GM12878 (cell line): ENCODE results near the gene HAPSTR1. TPM values are rescaled to one million over a fixed set of nuclear protein-coding genes. Genes with fewer than 3 reads are reported as not detected.

Experiments used
- ATAC-seq: fragments of 200-7000 bp; cut with Tn5 transposase; 3 replicates; pipeline ENCODE4 v1.9.1; 2020; ENCODE audit warnings: mild to moderate bottlenecking, moderate library complexity
- BruUV-seq: library from RNA; stranded (reverse); fragments of 400-500 nt; replicated peaks from 2 replicates; lab custom pipeline; 2021; lab: Mats Ljungman, UMichigan
- CTCF ChIA-PET: fragments of 300-600 bp; sonication (Branson Sonifier 250); formaldehyde crosslinking; extraction: SDS; loops from one replicate; lab custom pipeline; 2021; ENCODE audit warnings: inconsistent platforms; lab: Yijun Ruan, JAX
- POLR2A ChIA-PET: fragments of 350-600 bp; formaldehyde crosslinking; extraction: SDS; loops from one replicate; lab custom pipeline; 2021; ENCODE audit warnings: inconsistent platforms; lab: Charles Lee
- RAD21 ChIA-PET: fragments of 300-600 bp; sonication (Branson Sonifier 250); formaldehyde crosslinking; loops from one replicate; lab custom pipeline; 2023; ENCODE audit warnings: antibody characterized with exemption; ENCODE audit not compliant: unreplicated experiment; lab: Charles Lee
- SMC1A ChIA-PET: fragments of 300-600 bp; sonication (Branson Sonifier 250); formaldehyde crosslinking; loops from one replicate; lab custom pipeline; 2023; ENCODE audit not compliant: unreplicated experiment, uncharacterized antibody; lab: Charles Lee
- DNase-seq: peaks from one replicate; pipeline ENCODE4 v3.0.0-alpha.2; 2011; ENCODE audit warnings: low read depth, low spot score
- FAIRE-seq: peaks from 3 replicates; lab custom pipeline; 2011; peaks lifted over from hg19 to GRCh38; lab: Jason Lieb, UNC
- H2AFZ ChIP-seq: 2 replicates; pipeline ENCODE4 v1.6.0; 2011; ENCODE audit warnings: low read depth, low read length, control low read depth; ENCODE audit not compliant: control insufficient read depth
- H3K27ac ChIP-seq: 2 replicates; pipeline ENCODE4 v1.5.1; 2011; ENCODE audit warnings: control low read depth; ENCODE audit not compliant: control insufficient read depth, insufficient read depth
- H3K27me3 ChIP-seq, 2 experiments: replicated peaks in 1 of 2; 2 replicates each; pipeline versions ENCODE4 v1.6.0 to v1.6.1; 2011; ENCODE audit warnings: low read length in 1 of 2; ENCODE audit not compliant: control insufficient read depth in 2 of 2, insufficient read depth in 2 of 2
- H3K36me3 ChIP-seq, 2 experiments: 2 replicates each; pipeline ENCODE4 v1.5.1; 2011; ENCODE audit warnings: low read length in 1 of 2; ENCODE audit not compliant: control insufficient read depth in 2 of 2, insufficient read depth in 2 of 2
- H3K4me1 ChIP-seq: 2 replicates; pipeline ENCODE4 v1.6.1; 2011; ENCODE audit warnings: mild to moderate bottlenecking, low read length, moderate library complexity, mixed read lengths; ENCODE audit not compliant: control insufficient read depth, insufficient read depth
- H3K4me2 ChIP-seq: 2 replicates; pipeline ENCODE4 v1.6.0; 2011; ENCODE audit warnings: control low read depth; ENCODE audit not compliant: control insufficient read depth, insufficient read depth
- H3K4me3 ChIP-seq: fragments of 200-600 bp; sonication (generic); 2 replicates; pipeline ENCODE4 v1.5.1; 2016
- H3K79me2 ChIP-seq: 2 replicates; pipeline ENCODE4 v1.6.0; 2011; ENCODE audit warnings: low read length; ENCODE audit not compliant: control insufficient read depth, insufficient read depth
- H3K9ac ChIP-seq: 2 replicates; pipeline ENCODE4 v1.8.0; 2011; ENCODE audit warnings: low read length, control low read depth, mixed read lengths; ENCODE audit not compliant: control insufficient read depth, insufficient read depth
- H3K9me3 ChIP-seq: replicated peaks from 3 replicates; pipeline ENCODE4 v1.5.1; 2011; ENCODE audit warnings: mild to moderate bottlenecking, low read length; ENCODE audit not compliant: control insufficient read depth, insufficient read depth
- H4K20me1 ChIP-seq: 2 replicates; pipeline ENCODE4 v1.6.0; 2011; ENCODE audit not compliant: control insufficient read depth, insufficient read depth
- ATF7 ChIP-seq: fragments of 450-650 bp; IDR thresholded peaks from 2 replicates; pipeline ENCODE4 v1.6.1; 2016; ENCODE audit warnings: low read depth, mild to moderate bottlenecking
- CHD1 ChIP-seq: IDR thresholded peaks from 2 replicates; pipeline ENCODE4 v1.6.1; 2012; ENCODE audit warnings: low read depth, low read length, improper control_type of control experiment
- NFYA ChIP-seq: IDR thresholded peaks from 2 replicates; pipeline ENCODE4 v1.6.1; 2011; ENCODE audit warnings: low read depth, mild to moderate bottlenecking, low read length, improper control_type of control experiment, borderline replicate concordance
- POU2F2 ChIP-seq: IDR thresholded peaks from 3 replicates; pipeline ENCODE4 v1.6.1; 2011; ENCODE audit warnings: low read depth, mild to moderate bottlenecking, low read length, borderline replicate concordance
- SRF ChIP-seq, 2 experiments: IDR thresholded peaks; 2 replicates each; pipeline ENCODE4 v1.6.1; 2011; ENCODE audit warnings: low read depth in 2 of 2, low read length in 2 of 2, mild to moderate bottlenecking in 1 of 2, moderate library complexity in 1 of 2
- STAT1 ChIP-seq: fragments of 450-650 bp; conservative IDR thresholded peaks from 2 replicates; pipeline ENCODE4 v1.6.1; 2014; ENCODE audit warnings: antibody characterized with exemption, mild to moderate bottlenecking
- ZBED1 ChIP-seq: IDR thresholded peaks from 2 replicates; pipeline ENCODE4 v1.6.1; 2016; ENCODE audit warnings: borderline replicate concordance
- WGBS: methylation state at CpG from one replicate; pipeline ENCODE4 v1.1.6; 2016; ENCODE audit warnings: low lambda C conversion rate; ENCODE audit not compliant: insufficient replicate concordance, insufficient coverage; ENCODE audit errors: missing lambda C conversion rate; 5-methylcytosine and 5-hydroxymethylcytosine counted together
- in situ Hi-C: fragments of 300-500 bp; cut with MboI; formaldehyde crosslinking; loops from 9 replicates; pipeline ENCODE4 v1.14.3; 2018; ENCODE audit warnings: mixed read lengths
- intact Hi-C: fragments of 100-400 bp; cut with micrococcal nuclease; formaldehyde crosslinking; loops from one replicate; pipeline ENCODE4 v1.14.2; 2022; ENCODE audit not compliant: unreplicated experiment
- polyA plus RNA-seq, 11 experiments: library from polyadenylated mRNA; depleted of rRNA in 4 of 11; unstranded in 6 of 11; stranded (reverse) in 5 of 11; fragments of >200 nt; fragmentation: Nextera tagmentation in 4 of 11; fragmentation: Illumina TruSeq in 1 of 11; extraction: Ambion mirVana in 4 of 11; extraction: Trizol in 1 of 11; gene quantifications; 1 replicate in 1 of 11; 2 replicates in 10 of 11; pipeline versions ENCODE4 v1.2.1 to v1.2.3, GENCODE V29; 2011 to 2016; ENCODE audit warnings: inconsistent platforms in 2 of 11, missing spikeins in 2 of 11, low read depth in 1 of 11
- total RNA-seq, 4 experiments: library from RNA; depleted of rRNA in 3 of 4; stranded (reverse); fragments of >200 nt in 3 of 4; fragmentation: Illumina TruSeq in 1 of 4; extraction: Trizol in 1 of 4; gene quantifications; 2 replicates each; pipeline versions ENCODE4 v1.2.1 to v1.2.3, GENCODE V29; 2013 to 2021
- TF ChIP-seq, protein P1 (sequence below): fragments of 450-650 bp; IDR thresholded peaks from 2 replicates; pipeline ENCODE4 v1.6.1; 2017; ENCODE audit warnings: mild to moderate bottlenecking, moderate library complexity
- TF ChIP-seq, protein P2 (sequence below): fragments of 450-650 bp; formaldehyde crosslinking; IDR thresholded peaks from 2 replicates; pipeline ENCODE4 v1.4.0; 2022; ENCODE audit warnings: mild to moderate bottlenecking, moderate library complexity
- TF ChIP-seq, protein P3 (sequence below): IDR thresholded peaks from 2 replicates; pipeline ENCODE4 v1.6.1; 2011; ENCODE audit warnings: mild to moderate bottlenecking, low read depth, low read length, moderate library complexity; ENCODE audit not compliant: insufficient replicate concordance
- TF ChIP-seq, protein P4 (sequence below): fragments of 450-650 bp; IDR thresholded peaks from 2 replicates; pipeline ENCODE4 v1.6.1; 2018; ENCODE audit warnings: borderline replicate concordance, mild to moderate bottlenecking; ENCODE audit not compliant: partially characterized antibody

Gene HAPSTR1
- total and polyA plus RNA-seq, 10 of the 15 experiments (the other 5 are each of a cell fraction or from before 2014, with no cell fraction given), result 8.7 to 52.5 (median 23.1) TPM

DNA sequence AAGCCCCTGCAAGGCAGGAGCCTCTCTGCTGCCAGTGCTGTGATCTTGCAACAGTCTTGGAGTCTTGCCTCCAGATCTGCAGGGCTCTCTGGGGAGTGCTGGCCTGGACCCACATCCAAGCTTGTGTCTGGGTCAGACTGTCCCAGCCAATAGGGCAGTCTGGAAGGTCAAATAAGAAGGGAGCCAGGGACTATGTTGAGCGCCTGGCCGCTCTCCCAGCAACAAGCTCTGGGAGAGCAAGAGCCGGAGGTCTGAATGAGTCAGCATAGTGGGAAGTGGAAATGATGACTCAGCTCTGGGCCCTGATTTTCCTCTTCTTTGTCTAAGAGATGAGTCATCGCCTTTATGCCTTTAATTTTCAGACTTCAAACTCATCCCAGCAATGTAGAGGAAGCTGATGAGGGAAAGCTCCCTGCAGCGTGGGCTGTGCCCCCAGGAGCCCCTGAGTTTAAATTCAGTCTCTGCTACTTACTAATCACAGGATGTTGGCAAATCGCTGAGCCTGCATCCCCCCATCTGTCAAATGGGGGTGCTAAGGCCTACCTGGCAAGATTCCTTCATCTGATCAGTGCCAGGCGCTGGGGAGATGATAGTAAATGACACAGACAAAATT is 43.6 kb upstream of the HAPSTR1 start:
- DNase-seq (peak; percentile 62), ATAC-seq (peak; percentile 76), FAIRE-seq (peak; percentile 70)
- ChIA-PET POLR2A (interaction anchor here (1.4 kb wide), 1 partner anchor 45 kb away, joined by 5 read pairs; no protein-coding TSS in a partner anchor), RAD21 (interaction anchor here (0.7 to 2.2 kb wide), 7 partner anchors 11 to 179 kb away, joined by 3 to 10 read pairs (median 3); partner anchors contain the start of genes CARHSP1 and HAPSTR1), SMC1A (interaction anchor here (0.5 to 2.9 kb wide), 10 partner anchors 21 to 1042 kb away, joined by 3 to 10 read pairs (median 4); no protein-coding TSS in a partner anchor), CTCF (interaction anchor here (0.9 to 2.8 kb wide), 7 partner anchors 31 to 112 kb away, joined by 3 to 13 read pairs (median 3); no protein-coding TSS in a partner anchor)
- Histone ChIP-seq H3K36me3 (no peaks in the 10 kb centered on the region), H3K27me3 (no peaks in the 10 kb centered on the region), H2AFZ (no peak overlapping the region), H3K4me2 (peak overlapping the region; percentile 26; the same call in 1 of the 2 replicates), H4K20me1 (no peaks in the 10 kb centered on the region), H3K4me1 (peaks cover 23% of the 10 kb centered on the region), H3K9me3 (peaks cover 2% of the 10 kb centered on the region; the same call in 2 of the 3 replicates), H3K4me3 (no peak overlapping the region), H3K9ac (no peak overlapping the region), H3K27ac (peak overlapping the region; percentile 22; the same call in 1 of the 2 replicates), H3K79me2 (no peaks in the 10 kb centered on the region)
- intact Hi-C loops, result no loop called here
- 14% methylated on average over 7 of the region's 7 CpGs for WGBS
- no TSS peak for BruUV-seq
- in situ Hi-C loops, result no loop called here
- TF ChIP-seq CHD1, result no peak
- TF ChIP-seq SRF (IDR thresholded peaks at IDR 0.05; ENCODE audit: low read depth in 2 of 2, low read length in 2 of 2), result peak in 1 of 2 experiments; percentile 28; a peak in 1 of 4 replicates
- TF ChIP-seq, protein P1, sequence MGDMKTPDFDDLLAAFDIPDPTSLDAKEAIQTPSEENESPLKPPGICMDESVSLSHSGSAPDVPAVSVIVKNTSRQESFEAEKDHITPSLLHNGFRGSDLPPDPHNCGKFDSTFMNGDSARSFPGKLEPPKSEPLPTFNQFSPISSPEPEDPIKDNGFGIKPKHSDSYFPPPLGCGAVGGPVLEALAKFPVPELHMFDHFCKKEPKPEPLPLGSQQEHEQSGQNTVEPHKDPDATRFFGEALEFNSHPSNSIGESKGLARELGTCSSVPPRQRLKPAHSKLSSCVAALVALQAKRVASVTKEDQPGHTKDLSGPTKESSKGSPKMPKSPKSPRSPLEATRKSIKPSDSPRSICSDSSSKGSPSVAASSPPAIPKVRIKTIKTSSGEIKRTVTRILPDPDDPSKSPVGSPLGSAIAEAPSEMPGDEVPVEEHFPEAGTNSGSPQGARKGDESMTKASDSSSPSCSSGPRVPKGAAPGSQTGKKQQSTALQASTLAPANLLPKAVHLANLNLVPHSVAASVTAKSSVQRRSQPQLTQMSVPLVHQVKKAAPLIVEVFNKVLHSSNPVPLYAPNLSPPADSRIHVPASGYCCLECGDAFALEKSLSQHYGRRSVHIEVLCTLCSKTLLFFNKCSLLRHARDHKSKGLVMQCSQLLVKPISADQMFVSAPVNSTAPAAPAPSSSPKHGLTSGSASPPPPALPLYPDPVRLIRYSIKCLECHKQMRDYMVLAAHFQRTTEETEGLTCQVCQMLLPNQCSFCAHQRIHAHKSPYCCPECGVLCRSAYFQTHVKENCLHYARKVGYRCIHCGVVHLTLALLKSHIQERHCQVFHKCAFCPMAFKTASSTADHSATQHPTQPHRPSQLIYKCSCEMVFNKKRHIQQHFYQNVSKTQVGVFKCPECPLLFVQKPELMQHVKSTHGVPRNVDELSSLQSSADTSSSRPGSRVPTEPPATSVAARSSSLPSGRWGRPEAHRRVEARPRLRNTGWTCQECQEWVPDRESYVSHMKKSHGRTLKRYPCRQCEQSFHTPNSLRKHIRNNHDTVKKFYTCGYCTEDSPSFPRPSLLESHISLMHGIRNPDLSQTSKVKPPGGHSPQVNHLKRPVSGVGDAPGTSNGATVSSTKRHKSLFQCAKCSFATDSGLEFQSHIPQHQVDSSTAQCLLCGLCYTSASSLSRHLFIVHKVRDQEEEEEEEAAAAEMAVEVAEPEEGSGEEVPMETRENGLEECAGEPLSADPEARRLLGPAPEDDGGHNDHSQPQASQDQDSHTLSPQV, result no peak
- TF ChIP-seq, protein P2, sequence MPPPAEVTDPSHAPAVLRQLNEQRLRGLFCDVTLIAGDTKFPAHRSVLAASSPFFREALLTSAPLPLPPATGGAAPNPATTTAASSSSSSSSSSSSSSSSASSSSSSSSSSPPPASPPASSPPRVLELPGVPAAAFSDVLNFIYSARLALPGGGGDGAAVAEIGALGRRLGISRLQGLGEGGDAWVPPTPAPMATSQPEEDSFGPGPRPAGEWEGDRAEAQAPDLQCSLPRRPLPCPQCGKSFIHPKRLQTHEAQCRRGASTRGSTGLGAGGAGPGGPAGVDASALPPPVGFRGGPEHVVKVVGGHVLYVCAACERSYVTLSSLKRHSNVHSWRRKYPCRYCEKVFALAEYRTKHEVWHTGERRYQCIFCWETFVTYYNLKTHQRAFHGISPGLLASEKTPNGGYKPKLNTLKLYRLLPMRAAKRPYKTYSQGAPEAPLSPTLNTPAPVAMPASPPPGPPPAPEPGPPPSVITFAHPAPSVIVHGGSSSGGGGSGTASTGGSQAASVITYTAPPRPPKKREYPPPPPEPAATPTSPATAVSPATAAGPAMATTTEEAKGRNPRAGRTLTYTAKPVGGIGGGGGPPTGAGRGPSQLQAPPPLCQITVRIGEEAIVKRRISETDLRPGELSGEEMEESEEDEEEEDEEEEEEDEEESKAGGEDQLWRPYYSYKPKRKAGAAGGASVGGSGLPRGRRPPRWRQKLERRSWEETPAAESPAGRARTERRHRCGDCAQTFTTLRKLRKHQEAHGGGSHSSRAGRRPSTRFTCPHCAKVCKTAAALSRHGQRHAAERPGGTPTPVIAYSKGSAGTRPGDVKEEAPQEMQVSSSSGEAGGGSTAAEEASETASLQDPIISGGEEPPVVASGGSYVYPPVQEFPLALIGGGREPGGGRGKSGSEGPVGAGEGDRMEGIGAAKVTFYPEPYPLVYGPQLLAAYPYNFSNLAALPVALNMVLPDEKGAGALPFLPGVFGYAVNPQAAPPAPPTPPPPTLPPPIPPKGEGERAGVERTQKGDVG, result no peak
- no peak for TF ChIP-seq ZBED1
- TF ChIP-seq ATF7, result peak; percentile 57; the same call in 1 of the 2 replicates
- no peak for TF ChIP-seq STAT1
- no peak for TF ChIP-seq NFYA
- no peak for TF ChIP-seq POU2F2
- TF ChIP-seq, protein P3, sequence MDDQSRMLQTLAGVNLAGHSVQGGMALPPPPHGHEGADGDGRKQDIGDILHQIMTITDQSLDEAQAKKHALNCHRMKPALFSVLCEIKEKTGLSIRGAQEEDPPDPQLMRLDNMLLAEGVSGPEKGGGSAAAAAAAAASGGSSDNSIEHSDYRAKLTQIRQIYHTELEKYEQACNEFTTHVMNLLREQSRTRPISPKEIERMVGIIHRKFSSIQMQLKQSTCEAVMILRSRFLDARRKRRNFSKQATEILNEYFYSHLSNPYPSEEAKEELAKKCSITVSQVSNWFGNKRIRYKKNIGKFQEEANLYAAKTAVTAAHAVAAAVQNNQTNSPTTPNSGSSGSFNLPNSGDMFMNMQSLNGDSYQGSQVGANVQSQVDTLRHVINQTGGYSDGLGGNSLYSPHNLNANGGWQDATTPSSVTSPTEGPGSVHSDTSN, result no peak
- TF ChIP-seq, protein P4, sequence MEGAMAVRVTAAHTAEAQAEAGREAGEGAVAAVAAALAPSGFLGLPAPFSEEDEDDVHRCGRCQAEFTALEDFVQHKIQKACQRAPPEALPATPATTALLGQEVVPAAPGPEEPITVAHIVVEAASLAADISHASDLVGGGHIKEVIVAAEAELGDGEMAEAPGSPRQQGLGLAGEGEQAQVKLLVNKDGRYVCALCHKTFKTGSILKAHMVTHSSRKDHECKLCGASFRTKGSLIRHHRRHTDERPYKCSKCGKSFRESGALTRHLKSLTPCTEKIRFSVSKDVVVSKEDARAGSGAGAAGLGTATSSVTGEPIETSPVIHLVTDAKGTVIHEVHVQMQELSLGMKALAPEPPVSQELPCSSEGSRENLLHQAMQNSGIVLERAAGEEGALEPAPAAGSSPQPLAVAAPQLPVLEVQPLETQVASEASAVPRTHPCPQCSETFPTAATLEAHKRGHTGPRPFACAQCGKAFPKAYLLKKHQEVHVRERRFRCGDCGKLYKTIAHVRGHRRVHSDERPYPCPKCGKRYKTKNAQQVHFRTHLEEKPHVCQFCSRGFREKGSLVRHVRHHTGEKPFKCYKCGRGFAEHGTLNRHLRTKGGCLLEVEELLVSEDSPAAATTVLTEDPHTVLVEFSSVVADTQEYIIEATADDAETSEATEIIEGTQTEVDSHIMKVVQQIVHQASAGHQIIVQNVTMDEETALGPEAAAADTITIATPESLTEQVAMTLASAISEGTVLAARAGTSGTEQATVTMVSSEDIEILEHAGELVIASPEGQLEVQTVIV, result no peak
